Measurements from ENCODE around the gene ABCC1.
"Not testable (repeated sequence)": the region's sequence is repeated elsewhere in the genome, so short reads cannot be mapped to it uniquely, and the experiment has no call there.

ABCC1 gene

GRCh38 chr16:16150878-16151152 lies 201.4 kb downstream of the ABCC1 start:
- H3K79me2 ChIP-seq (ENCODE audit: insufficient read depth, low read length), result no peaks in the 10 kb centered on the region
- H3F3A ChIP-seq (ENCODE audit: low read depth), result no peaks in the 10 kb centered on the region
- H3K9ac ChIP-seq (ENCODE audit: low read depth, low read length, poor library complexity, severe bottlenecking), result no peak overlapping the region
- no peaks in the 10 kb centered on the region for H3K9me2 ChIP-seq (replicated peaks; ENCODE audit: low read depth, low read length)
- TF ChIP-seq EZH2phosphoT487 (IDR thresholded peaks at IDR 0.05; ENCODE audit: borderline replicate concordance), result no peak
- TF ChIP-seq, protein P1, sequence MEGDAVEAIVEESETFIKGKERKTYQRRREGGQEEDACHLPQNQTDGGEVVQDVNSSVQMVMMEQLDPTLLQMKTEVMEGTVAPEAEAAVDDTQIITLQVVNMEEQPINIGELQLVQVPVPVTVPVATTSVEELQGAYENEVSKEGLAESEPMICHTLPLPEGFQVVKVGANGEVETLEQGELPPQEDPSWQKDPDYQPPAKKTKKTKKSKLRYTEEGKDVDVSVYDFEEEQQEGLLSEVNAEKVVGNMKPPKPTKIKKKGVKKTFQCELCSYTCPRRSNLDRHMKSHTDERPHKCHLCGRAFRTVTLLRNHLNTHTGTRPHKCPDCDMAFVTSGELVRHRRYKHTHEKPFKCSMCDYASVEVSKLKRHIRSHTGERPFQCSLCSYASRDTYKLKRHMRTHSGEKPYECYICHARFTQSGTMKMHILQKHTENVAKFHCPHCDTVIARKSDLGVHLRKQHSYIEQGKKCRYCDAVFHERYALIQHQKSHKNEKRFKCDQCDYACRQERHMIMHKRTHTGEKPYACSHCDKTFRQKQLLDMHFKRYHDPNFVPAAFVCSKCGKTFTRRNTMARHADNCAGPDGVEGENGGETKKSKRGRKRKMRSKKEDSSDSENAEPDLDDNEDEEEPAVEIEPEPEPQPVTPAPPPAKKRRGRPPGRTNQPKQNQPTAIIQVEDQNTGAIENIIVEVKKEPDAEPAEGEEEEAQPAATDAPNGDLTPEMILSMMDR (conservative IDR thresholded peaks at IDR 0.05; ENCODE audit: low read length), result no peak
- no peak overlapping the region for H2AFZ ChIP-seq (ENCODE audit: low read length)
- H3K27me3 ChIP-seq (ENCODE audit: insufficient read depth, low read length, poor library complexity, severe bottlenecking), result no peaks in the 10 kb centered on the region
- no peaks in the 10 kb centered on the region for H3K9me3 ChIP-seq (ENCODE audit: insufficient read depth, low read depth, low read length)
- H3K4me1 ChIP-seq (ENCODE audit: insufficient read depth, low read length, poor library complexity, severe bottlenecking), result no peaks in the 10 kb centered on the region
- no peak overlapping the region for H3K4me2 ChIP-seq (ENCODE audit: low read depth, low read length, poor library complexity, severe bottlenecking)
- no peaks in the 10 kb centered on the region for H4K20me1 ChIP-seq (ENCODE audit: insufficient read depth, low read length, poor library complexity, severe bottlenecking)
- no peak overlapping the region for H3K4me3 ChIP-seq (ENCODE audit: low read length, poor library complexity, severe bottlenecking)
- H3K36me3 ChIP-seq (ENCODE audit: insufficient read depth, low read length), result no peaks in the 10 kb centered on the region

DNA sequence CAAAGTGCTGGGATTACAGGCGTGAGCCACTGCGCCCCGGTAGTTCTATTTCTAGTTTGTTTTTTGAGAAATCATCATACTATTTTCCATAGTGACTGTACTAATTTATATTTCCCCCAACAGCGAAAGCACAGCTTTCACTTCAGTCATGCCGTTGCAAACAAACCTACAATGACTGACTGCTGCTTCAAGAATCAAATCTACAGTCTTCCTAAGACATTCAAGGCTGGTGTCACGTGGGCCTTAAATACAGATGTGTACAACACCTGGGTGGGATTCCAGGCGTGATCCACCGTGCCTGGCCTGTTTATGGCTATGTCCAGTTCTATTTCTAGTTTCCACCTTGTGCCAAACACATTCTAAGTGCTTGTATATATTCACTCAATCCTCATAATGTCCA lies 201.9 kb downstream of the ABCC1 start:
- Histone ChIP-seq H2AFZ (ENCODE audit: low read length) (no peak overlapping the region), H3K9me3 (ENCODE audit: insufficient read depth, low read depth, low read length) (no peaks in the 10 kb centered on the region), H3K4me3 (ENCODE audit: low read length, poor library complexity, severe bottlenecking) (no peak overlapping the region), H3K79me2 (ENCODE audit: insufficient read depth, low read length) (no peaks in the 10 kb centered on the region), H3K9ac (ENCODE audit: low read depth, low read length, poor library complexity, severe bottlenecking) (no peak overlapping the region), H3K9me2 (replicated peaks; ENCODE audit: low read depth, low read length) (no peaks in the 10 kb centered on the region), H3K4me1 (ENCODE audit: insufficient read depth, low read length, poor library complexity, severe bottlenecking) (no peaks in the 10 kb centered on the region), H3K4me2 (ENCODE audit: low read depth, low read length, poor library complexity, severe bottlenecking) (no peak overlapping the region), H3K27me3 (ENCODE audit: insufficient read depth, low read length, poor library complexity, severe bottlenecking) (no peaks in the 10 kb centered on the region), H3K36me3 (ENCODE audit: insufficient read depth, low read length) (no peaks in the 10 kb centered on the region), H4K20me1 (ENCODE audit: insufficient read depth, low read length, poor library complexity, severe bottlenecking) (no peaks in the 10 kb centered on the region), H3F3A (ENCODE audit: low read depth) (no peaks in the 10 kb centered on the region)
- TF ChIP-seq, protein P1 (conservative IDR thresholded peaks at IDR 0.05; ENCODE audit: low read length), result no peak
- TF ChIP-seq EZH2phosphoT487 (IDR thresholded peaks at IDR 0.05; ENCODE audit: borderline replicate concordance), result no peak

DNA sequence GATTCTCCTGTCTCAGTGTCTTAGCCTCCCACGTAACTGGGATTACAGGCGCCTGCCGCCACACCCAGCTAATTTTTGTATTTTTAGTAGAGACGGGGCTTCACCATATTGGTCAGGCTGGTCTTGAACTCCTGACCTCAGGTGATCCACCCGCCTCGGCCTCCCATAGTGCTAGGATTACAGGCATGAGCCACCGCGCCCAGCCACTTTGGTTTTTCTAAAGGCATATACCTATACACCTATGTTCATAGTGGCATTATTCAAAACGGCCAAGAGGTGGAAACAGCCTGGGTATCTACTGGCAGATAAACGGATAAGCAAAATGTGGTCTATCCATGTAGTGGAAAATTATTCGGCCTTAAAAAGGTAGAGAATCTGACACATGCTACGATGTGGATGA lies 203.6 kb downstream of the ABCC1 start:
- not testable (repeated sequence) for H3K27me3 ChIP-seq (ENCODE audit: insufficient read depth, low read length, poor library complexity, severe bottlenecking); H4K20me1 ChIP-seq (ENCODE audit: insufficient read depth, low read length, poor library complexity, severe bottlenecking); H3K9me3 ChIP-seq (ENCODE audit: insufficient read depth, low read depth, low read length); H3K79me2 ChIP-seq (ENCODE audit: insufficient read depth, low read length); H3K9me2 ChIP-seq (replicated peaks; ENCODE audit: low read depth, low read length); H3K9ac ChIP-seq (ENCODE audit: low read depth, low read length, poor library complexity, severe bottlenecking); H3K4me2 ChIP-seq (ENCODE audit: low read depth, low read length, poor library complexity, severe bottlenecking); H3K4me1 ChIP-seq (ENCODE audit: insufficient read depth, low read length, poor library complexity, severe bottlenecking); H2AFZ ChIP-seq (ENCODE audit: low read length); H3F3A ChIP-seq (ENCODE audit: low read depth); H3K36me3 ChIP-seq (ENCODE audit: insufficient read depth, low read length); H3K4me3 ChIP-seq (ENCODE audit: low read length, poor library complexity, severe bottlenecking)

DNA sequence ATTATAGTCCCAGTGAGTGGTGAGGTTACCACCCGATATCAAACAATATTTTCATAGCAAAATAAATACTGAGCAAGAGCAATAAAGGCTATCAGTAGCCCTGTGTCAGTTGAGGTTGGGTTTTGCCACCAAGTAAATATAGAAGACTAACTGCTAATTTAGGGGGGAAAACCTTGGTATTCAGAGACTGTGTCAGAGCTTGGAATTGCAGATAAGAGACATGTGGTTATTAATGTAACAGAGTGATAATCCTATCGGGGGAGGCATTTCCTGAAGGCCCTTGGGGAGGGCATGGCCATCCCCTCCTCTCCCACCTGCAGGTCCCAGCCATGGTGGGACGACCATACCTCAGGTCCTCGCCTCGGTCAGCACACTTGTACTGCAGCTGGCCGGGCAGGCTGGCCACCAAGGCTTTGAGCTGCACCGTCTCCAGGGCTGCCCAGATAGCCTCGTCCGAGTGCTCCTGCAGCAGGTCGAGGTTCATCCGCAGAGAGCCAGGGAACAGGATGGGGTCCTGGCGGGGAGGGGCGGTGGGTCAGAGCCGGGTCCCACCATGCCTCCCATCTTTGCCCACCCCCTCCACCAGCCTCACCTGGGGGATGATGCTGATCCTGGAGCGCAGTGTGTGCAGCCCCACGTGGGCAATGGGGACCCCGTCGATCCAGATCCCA lies 205.0 kb downstream of the ABCC1 start:
- H3K27me3 ChIP-seq (ENCODE audit: insufficient read depth, low read length, poor library complexity, severe bottlenecking), result no peaks in the 10 kb centered on the region
- no peaks in the 10 kb centered on the region for H3K36me3 ChIP-seq (ENCODE audit: insufficient read depth, low read length)
- peaks cover 10% of the 10 kb centered on the region; the same call in 1 of the 2 replicates for H3K9me3 ChIP-seq (ENCODE audit: insufficient read depth, low read depth, low read length)
- no peaks in the 10 kb centered on the region for H3F3A ChIP-seq (ENCODE audit: low read depth)
- no peaks in the 10 kb centered on the region for H3K79me2 ChIP-seq (ENCODE audit: insufficient read depth, low read length)
- H4K20me1 ChIP-seq (ENCODE audit: insufficient read depth, low read length, poor library complexity, severe bottlenecking), result no peaks in the 10 kb centered on the region
- no peak overlapping the region for H3K4me3 ChIP-seq (ENCODE audit: low read length, poor library complexity, severe bottlenecking)
- H3K9me2 ChIP-seq (replicated peaks; ENCODE audit: low read depth, low read length), result no peaks in the 10 kb centered on the region
- no peaks in the 10 kb centered on the region for H3K4me1 ChIP-seq (ENCODE audit: insufficient read depth, low read length, poor library complexity, severe bottlenecking)
- no peak overlapping the region for H3K4me2 ChIP-seq (ENCODE audit: low read depth, low read length, poor library complexity, severe bottlenecking)
- TF ChIP-seq EZH2phosphoT487 (IDR thresholded peaks at IDR 0.05; ENCODE audit: borderline replicate concordance), result no peak
- TF ChIP-seq, protein P1 (conservative IDR thresholded peaks at IDR 0.05; ENCODE audit: low read length), result no peak
- H2AFZ ChIP-seq (ENCODE audit: low read length), result no peak overlapping the region
- no peak overlapping the region for H3K9ac ChIP-seq (ENCODE audit: low read depth, low read length, poor library complexity, severe bottlenecking)

Data from Loucy (cell line).